ENCODE data around the gene LY6G5B.

Gene LY6G5B

DNA sequence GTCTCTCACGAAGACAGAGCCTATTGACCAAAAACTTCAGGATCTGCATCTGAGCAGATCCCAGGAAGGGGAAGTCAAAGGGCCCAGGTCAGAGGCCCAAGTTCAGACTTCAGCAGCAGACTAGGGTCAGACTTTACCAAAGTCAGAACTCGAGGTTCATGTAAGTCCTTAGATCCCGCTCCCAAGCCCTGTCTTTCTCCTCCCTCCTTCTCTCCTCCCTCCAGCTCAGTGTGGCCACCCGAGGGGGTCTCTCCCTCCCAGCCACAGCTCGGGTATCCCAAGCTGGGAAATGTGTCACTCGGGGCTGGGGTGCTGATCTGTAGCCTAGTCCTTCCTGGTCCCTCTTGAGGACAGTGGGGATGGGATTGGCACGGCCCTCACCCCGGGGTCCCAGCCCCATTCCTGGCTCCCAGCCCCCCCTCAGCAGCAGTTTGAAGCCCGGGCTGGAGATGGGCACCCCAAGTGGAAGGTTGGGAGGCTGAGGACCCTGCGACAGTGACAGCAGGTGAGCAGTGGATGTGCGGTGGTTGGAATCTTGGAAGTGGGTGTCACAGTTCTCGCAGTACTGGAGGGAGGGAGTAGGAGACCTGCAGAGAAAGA lies 7.6 kb upstream of the LY6G5B start:
- DNase-seq (ENCODE audit: low read depth, low spot score), result no peak

GRCh38 chr6:31663126-31663960 lies 6.4 kb upstream of the LY6G5B start:
- no peak for DNase-seq (ENCODE audit: low read depth, low spot score)

DNA sequence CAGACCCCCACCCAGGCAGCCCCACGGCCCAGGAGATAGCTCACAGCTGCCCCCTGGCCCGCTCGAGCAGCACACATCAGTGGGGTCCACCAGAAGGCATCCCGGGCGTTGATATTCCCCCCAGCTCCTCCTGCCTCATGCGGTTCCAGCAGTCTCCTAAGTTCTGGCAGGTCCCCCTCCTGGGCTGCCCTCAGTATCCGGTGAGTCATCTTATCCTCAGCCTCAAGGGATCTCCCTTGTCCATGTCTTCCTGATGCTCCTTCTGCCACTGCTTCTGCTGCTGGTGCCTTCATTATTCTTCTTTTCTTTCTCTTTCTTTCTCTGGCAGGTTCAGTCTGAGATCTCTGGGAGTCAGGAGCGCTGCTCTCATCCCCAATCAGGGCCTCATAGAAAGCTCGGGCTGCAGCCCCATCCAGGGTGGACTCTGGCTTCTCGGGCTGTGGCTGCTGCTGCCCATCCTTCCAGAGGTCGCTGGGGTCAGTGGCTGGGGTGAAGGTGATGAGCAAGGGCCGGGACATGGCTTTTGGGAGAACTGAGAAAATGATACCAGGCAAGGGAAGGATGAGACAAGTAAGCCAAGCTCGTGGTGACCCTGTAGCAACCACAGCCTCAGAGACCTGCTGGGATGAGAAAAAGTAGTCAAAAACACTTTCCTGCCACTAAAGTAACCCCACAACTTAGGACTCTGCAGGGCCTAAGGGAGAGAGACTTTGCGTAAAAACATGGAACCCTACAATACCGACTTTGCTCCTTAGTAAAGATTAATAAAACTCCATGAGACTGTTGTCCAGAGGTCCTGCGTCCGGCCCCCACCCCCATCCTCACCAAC lies 5.6 kb upstream of the LY6G5B start:
- no peak for DNase-seq (ENCODE audit: low read depth, low spot score)

GRCh38 chr6:31664790-31665500 lies 4.8 kb upstream of the LY6G5B start, which contains the start of gene GPANK1:
Gene GPANK1 (minus strand): TSS chr6:31664997. CDS start chr6:31664478, 519 bp downstream.
- DNase-seq (ENCODE audit: low read depth, low spot score), result peak; percentile 73

- DNase-seq (ENCODE audit: low read depth, low spot score), result peak; percentile 97
Measured at GRCh38 chr6:31665501-31666336, 4.1 kb upstream of the LY6G5B start, which contains the start of gene CSNK2B. Gene CSNK2B (plus strand): TSS chr6:31666080. CDS start chr6:31666832, 752 bp downstream.

DNA sequence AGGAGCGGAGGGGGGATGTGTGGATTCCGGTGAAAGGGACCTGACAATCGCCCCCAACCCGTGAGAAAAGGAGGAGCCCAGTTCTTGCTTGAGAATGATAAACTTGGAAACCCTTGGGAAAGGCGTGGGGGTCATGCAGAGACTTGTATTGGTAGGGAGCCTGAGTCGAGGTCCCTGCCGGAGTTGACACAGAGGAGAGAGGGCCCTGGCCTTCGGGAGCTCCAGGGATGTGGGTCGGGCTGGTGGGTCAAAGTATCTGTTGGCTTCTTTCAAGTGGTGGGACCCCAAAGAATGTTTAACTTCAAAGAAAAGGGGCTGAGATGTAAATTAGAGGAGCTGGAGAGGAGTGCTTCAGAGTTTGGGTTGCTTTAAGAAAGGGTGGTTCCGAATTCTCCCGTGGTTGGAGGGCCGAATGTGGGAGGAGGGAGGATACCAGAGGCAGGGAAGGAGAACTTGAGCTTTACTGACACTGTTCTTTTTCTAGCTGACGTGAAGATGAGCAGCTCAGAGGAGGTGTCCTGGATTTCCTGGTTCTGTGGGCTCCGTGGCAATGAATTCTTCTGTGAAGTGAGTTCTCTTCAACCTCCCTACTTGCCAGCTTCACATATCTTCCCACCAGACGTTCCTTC lies 3.3 kb upstream of the LY6G5B start:
- DNase-seq (ENCODE audit: low read depth, low spot score), result no peak

- no peak for DNase-seq (ENCODE audit: low read depth, low spot score)
Measured at GRCh38 chr6:31676322-31676903, 6.6 kb downstream of the LY6G5B start.

DNA sequence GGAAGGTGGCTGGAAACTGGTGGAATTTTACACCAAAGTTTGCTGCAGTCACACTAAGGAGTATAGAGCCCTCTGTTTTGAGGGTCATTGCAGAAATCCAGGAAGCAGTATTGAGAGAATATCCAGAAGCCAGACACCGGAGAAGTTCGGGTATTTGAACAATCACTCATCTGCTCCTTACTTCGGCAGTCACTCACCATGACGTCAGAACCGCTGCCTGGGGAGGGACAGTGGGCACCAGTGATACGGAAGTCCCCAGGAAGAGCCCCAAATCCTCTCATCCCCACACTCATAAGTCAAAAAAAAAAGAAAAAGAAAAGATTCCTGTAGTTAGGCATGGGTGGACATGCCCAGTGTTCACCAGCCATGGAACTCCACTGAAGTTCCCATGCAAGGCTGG lies 7.1 kb downstream of the LY6G5B start:
- no peak for DNase-seq (ENCODE audit: low read depth, low spot score)

- DNase-seq (ENCODE audit: low read depth, low spot score), result no peak
Measured at GRCh38 chr6:31677955-31678354, 8.2 kb downstream of the LY6G5B start.

DNA sequence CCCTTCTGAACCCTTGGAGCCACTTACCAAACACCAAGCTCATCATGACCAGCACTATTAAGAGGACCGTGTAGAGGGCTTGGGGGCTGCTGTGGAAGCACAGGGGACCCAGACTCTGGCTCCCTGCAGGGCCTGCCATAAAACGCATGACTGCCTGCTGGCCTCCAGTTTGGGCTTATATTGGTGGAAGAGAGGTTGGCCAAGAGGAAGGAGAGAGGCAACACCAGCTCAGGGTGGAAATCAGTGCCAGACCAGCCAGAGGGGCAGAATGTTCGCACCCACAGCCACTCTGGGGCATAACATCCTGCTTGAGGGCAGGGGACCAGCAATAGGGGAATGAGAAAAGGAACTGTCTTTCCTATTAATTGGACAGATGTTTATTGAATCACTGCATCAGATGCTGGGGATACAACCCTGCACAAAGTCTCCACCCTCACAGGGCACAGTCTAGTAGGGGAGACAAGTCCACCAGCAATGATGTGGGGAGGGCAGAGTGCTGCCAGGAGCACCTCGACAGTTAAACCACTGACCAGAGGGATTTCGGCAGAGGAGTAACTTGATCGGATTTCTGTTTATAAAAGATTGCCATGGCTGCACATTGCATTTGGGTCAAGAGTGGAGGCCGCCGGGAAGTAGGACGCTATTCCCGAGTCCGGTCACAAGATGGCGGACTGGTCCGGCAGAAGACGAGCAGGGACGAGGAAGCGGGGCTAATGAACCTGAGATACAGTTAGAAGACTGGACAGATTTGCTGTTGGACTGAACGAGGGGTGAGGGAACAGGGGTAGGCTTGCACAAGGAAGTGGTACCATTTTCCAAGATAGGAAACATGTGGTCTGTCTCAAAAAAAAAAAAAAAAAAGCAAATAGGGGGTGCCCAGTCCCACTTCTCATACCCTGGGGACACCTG lies 10.7 kb downstream of the LY6G5B start, which contains the start of gene LY6G5C:
LY6G5C (minus strand) TSS at position 842 of the 909 bp plus-strand sequence; CDS start at position 148, 694 bp downstream.
- peak; percentile 27 for DNase-seq (ENCODE audit: low read depth, low spot score)

DNA sequence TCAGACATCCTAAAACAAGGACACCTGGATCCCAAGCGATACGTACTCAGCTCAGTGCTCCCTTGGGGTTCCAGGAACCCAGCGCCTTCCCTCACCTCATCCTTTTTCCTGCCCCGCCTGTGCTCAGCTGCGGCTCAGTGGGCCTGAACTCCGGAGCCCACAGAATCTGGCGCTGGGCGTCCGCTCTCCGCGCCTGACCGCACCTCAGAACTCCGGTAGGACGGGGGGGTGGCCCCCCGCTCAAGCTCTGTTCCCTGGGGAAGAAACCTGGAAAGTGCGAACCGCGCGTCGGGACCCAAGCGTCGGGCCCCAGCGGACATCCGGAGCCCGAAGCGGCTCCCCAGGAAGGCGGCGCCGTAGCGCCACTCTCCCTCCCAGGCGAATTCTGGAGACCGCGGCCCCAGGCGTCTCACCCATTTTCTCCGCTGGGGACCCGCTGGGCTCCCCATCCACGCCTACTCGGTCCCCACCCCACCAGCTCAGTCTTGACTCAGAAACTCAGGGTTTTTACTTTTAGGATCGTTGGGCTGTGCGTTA lies 11.4 kb downstream of the LY6G5B start:
- DNase-seq (ENCODE audit: low read depth, low spot score), result no peak

DNA sequence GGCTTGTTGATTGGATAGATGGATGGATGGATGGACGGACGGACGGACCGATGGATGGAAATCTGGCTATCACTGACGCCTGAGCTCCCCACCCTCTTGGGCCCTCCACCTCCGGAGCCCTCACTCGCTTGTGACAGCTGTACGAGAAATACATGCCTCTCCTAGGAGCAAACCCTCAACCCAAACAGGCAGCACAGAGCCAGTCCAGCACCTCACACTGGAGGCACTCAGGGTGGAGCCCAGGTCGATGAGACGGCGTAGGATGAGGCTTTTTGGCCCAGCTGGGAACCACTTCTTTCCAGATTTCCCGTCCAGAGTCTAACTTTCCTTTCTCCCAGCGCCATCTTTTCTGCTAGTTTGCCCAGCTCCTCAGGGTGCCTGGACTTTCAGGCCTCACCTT lies 13.8 kb downstream of the LY6G5B start:
- no peak for DNase-seq (ENCODE audit: low read depth, low spot score)

GRCh38 chr6:31686483-31686882 lies 16.7 kb downstream of the LY6G5B start:
- no peak for DNase-seq (ENCODE audit: low read depth, low spot score)

GRCh38 chr6:31687321-31687720 lies 17.5 kb downstream of the LY6G5B start:
- no peak for DNase-seq (ENCODE audit: low read depth, low spot score)

GRCh38 chr6:31687860-31688693 lies 18.3 kb downstream of the LY6G5B start:
- DNase-seq (ENCODE audit: low read depth, low spot score), result no peak

DNA sequence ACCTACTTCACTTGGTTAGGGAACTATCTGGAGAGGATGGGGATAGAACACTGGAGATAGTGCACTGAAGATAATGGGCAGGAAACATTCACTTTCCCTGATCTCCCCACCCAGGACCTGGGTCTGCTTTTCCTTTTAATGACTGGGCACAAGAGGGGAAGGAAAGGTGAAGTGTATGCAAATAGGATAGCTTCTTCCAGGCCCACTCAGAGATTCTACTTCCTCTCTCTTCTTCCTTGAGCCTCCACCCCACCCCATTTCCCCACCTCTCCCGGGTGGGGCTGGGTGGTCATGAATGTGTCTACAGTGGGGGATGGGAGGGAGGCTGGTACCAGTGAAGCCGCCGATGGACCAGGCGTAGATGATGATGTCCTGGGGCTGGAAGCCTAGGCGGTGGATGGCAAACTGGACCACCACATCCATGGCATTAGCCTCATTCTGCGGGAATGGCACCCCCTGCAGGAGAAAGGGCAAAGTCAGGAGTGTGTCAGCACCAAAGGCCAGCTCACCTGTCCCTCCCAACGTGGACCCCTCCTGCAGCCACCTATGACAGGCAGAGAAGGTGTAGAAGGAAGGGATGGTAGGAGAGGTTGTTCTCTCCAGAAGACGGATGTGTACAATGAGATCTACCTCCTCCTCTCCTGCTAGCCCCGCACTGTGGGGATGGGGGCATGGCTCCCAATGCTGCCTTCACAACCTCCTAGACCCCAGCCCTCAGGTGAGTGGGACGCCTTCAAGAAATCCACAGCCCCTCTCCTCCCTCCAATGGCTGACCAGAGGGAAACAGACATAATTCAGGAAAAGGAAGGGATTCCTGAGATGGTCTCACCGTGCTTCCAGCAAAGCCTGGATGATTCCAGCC lies 19.7 kb downstream of the LY6G5B start:
- DNase-seq (ENCODE audit: low read depth, low spot score), result no peak

Measured in activated naive CD8-positive, alpha-beta T cell treated with anti-CD3 and anti-CD28 coated beads, Interleukin-2, amount 50 U/mL, for 16 hours (primary cell).